ENCODE results near the gene TBC1D23. TPM values are rescaled to one million over a fixed set of nuclear protein-coding genes. Genes with fewer than 3 reads are reported as not detected.

The TBC1D23 gene
- 9.7 to 15.3 TPM (median 12.7 TPM) in 5 replicates for total RNA-seq (2022; extraction: Qiagen RNA extraction; ENCODE audit: low read depth)

DNA sequence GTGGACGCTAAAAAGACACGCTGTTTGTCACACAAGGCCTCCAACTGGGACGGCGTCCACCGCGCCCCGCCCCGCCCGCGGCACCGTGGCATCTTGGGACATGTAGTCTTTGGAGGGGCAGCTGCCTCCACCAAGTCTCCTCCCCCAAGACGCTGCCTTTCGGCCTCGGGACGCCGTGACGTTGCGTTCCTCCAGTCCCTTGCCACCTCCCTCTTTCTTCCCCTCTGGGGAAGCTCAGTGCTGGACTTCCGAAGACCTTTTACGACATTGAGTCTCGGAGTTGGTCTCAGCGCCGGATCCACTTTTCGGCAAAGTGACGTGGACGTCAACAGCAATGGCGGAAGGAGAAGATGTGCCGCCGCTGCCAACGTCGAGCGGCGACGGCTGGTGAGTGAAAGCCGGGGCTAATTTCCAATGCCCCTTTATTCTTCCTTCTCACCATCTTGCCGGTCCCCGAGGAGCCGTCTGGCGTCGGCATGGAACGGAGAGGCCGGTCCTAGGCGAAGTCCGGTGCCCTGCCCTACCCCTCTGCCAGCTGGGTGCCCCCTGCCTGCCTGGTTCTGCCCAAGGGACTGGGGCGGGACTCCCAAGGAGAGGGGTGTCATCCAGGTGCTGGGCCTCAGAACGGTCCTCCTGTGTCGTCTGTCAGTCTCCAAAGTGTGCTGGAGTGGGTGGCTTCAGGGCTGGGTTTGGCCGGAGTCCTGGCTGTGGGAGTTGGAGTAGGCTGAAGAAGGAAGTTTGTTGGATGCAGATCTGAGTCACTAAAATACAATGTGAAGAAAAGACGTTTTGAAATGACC, at the start of gene TBC1D23:
TSS of gene TBC1D23 (plus strand) at position 308 of the 800 bp plus-strand sequence. CDS start at position 335, 27 bp downstream.

DNA sequence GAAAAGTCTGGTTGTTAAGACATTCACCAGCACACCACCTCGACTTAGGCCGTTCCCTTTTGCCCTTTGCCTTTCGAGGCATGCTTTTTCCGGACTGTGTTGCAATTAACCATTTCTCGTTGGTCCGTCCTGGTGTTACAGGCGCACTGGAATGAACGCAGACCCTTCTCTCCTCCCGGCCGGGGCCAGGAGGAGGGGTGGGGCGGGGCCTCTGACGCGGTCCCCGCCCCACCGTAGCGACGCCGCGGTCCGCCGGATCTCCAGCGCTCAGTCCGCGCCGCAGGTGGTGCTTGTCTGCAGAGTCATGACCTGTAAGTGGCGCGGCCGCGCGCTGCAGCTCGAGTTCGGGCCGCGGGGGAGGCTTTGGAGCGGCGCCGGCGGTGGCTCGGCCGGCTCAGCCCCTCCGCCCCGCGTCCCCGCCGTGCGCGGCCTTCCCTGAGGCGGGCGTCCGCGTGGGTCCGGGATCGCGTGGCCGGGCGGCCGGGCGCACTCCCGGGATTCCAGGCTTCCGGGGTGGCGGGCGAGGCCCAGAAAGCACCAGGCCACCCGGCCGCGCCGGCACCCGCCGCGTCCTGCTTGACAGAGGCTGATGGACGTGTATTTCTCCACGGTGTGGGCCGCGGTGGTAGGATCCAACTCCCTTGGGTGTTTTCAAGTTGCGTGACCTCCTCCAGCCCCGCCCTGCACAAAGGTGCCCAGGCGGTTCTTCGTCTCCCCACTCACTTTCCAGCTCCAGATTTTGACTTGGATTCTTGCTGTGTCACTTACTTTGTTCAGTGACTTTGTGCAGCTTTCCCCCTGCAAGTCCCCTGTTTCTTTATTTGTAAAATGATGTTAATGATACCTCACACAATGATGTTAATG, 73.9 kb downstream of the TBC1D23 start, which contains the start of gene NIT2:
TSS of gene NIT2 (plus strand) at position 270 of the 864 bp plus-strand sequence. CDS start at position 305, 35 bp downstream.

Other genes with a start within 250 kb of the TBC1D23 start
- 0.08 to 0.87 TPM (median 0.17 TPM) in 5 replicates for gene FILIP1L, start 146.5 kb upstream of the TBC1D23 start, total RNA-seq (2022; extraction: Qiagen RNA extraction; ENCODE audit: low read depth)
- gene NIT2, start 73.8 kb downstream of the TBC1D23 start, total RNA-seq (2022; extraction: Qiagen RNA extraction; ENCODE audit: low read depth) = 74.3 to 96.0 TPM (median 91.2 TPM) in 5 replicates
- 41.6 to 52.2 TPM (median 49.3 TPM) in 5 replicates for gene TOMM70, start 140.1 kb downstream of the TBC1D23 start, total RNA-seq (2022; extraction: Qiagen RNA extraction; ENCODE audit: low read depth)
- 0.66 to 1.3 TPM (median 0.89 TPM) in 5 replicates for gene LNP1, start 140.5 kb downstream of the TBC1D23 start, total RNA-seq (2022; extraction: Qiagen RNA extraction; ENCODE audit: low read depth)
- 1.9 to 2.6 TPM (median 2.2 TPM) in 5 replicates for gene TMEM45A, start 231.6 kb downstream of the TBC1D23 start, total RNA-seq (2022; extraction: Qiagen RNA extraction; ENCODE audit: low read depth)

All from A549 treated with GW870086 at 1 μM for 4 hours (cell line).